Erythroblast (primary cell): ENCODE data around the gene RPS6KB2.
"Not testable (repeated sequence)": the region's sequence is repeated elsewhere in the genome, so short reads cannot be mapped to it uniquely, and the experiment has no call there.

Source experiments
- GATA1 ChIP-seq: IDR thresholded peaks from 2 replicates; pipeline ENCODE4 v1.6.1; 2011; ENCODE audit warnings: low read depth, mild to moderate bottlenecking, control low read depth, low read length, moderate library complexity
- POLR2A ChIP-seq: IDR thresholded peaks from 2 replicates; pipeline ENCODE4 v1.6.1; 2011; ENCODE audit warnings: mild to moderate bottlenecking, low read length

DNA sequence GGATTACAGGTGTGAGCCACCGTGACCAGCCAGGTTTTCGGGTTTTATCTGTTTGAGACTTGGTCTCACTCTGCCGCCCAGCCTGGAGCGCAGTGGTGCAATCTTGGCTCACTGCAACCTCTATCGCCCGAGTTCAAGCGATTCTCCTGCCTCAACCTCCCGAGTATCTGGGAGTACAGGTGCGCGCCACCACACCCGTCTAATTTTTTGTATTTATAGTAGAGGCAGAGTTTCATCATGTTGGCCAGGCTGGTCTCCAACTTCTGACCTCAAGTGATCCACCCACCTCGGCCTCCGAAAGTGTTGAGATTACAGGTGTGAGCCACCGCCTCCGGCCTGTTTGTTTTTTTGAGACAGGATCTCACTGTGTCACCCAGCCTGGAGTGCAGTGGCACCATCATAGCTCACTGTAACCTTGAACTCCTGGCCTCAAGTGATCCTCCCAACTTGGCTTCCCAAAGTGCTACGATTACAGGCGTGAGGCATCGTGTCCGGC is 882 bp upstream of the RPS6KB2 start:
- TF ChIP-seq POLR2A, GATA1: not testable (repeated sequence)
